Spleen (tissue), 11 donors: ENCODE data around the gene SFTPA2. TPM values are rescaled to one million over a fixed set of nuclear protein-coding genes. Genes with fewer than 3 reads are reported as not detected.
"Not testable (repeated sequence)": the region's sequence is repeated elsewhere in the genome, so short reads cannot be mapped to it uniquely, and the experiment has no call there.

Experiments used
- DNase-seq: peaks from one replicate; pipeline ENCODE4 v3.0.0-alpha.2; 2020
- H3K27ac ChIP-seq, 8 donors: fragments of 200-600 bp; sonication (generic) in 7 of 8; 1 replicate in 4 of 8; 2 replicates in 4 of 8; pipeline versions ENCODE4 v1.5.0 to v1.8.0; 2016 to 2021; ENCODE audit warnings: inconsistent platforms in 4 of 8, mild to moderate bottlenecking in 4 of 8, moderate library complexity in 1 of 8
- H3K27me3 ChIP-seq, 7 donors: fragments of 200-600 bp; sonication (generic) in 6 of 7; replicated peaks in 1 of 7; 1 replicate in 4 of 7; 2 replicates in 3 of 7; pipeline versions ENCODE4 v1.5.0 to v1.8.0; 2016 to 2021; ENCODE audit warnings: inconsistent platforms in 3 of 7, mild to moderate bottlenecking in 1 of 7
- H3K36me3 ChIP-seq, 6 donors: fragments of 200-600 bp; sonication (generic) in 5 of 6; 1 replicate in 4 of 6; 2 replicates in 2 of 6; pipeline versions ENCODE4 v1.5.0 to v1.8.0; 2016 to 2021; ENCODE audit warnings: inconsistent platforms in 2 of 6
- H3K4me1 ChIP-seq, 6 donors: fragments of 200-600 bp; sonication (generic) in 5 of 6; 1 replicate in 3 of 6; 2 replicates in 3 of 6; pipeline versions ENCODE4 v1.5.0 to v1.8.0; 2016 to 2021; ENCODE audit warnings: inconsistent platforms in 3 of 6
- H3K4me3 ChIP-seq, 8 donors: fragments of 200-600 bp; sonication (generic) in 7 of 8; 1 replicate in 4 of 8; 2 replicates in 4 of 8; pipeline versions ENCODE4 v1.5.0 to v1.8.0; 2016 to 2021; ENCODE audit warnings: inconsistent platforms in 4 of 8, mild to moderate bottlenecking in 4 of 8, moderate library complexity in 2 of 8
- H3K9me3 ChIP-seq, 8 donors: fragments of 200-600 bp; sonication (generic) in 7 of 8; 1 replicate in 4 of 8; 2 replicates in 4 of 8; pipeline versions ENCODE4 v1.5.0 to v1.8.0; 2016 to 2021; ENCODE audit warnings: inconsistent platforms in 4 of 8
- POLR2A ChIP-seq, 3 donors: fragments of 450-650 bp; IDR thresholded peaks; one replicate each; pipeline ENCODE4 v1.5.1; 2017; ENCODE audit warnings: antibody characterized with exemption in 3 of 3, mild to moderate bottlenecking in 1 of 3
- POLR2AphosphoS5 ChIP-seq, 3 donors: sonication (generic); formaldehyde crosslinking; IDR thresholded peaks; one replicate each; pipeline ENCODE4 v1.5.1; 2017; ENCODE audit warnings: antibody characterized with exemption in 3 of 3
- WGBS, 5 donors: extraction: QIAGEN DNeasy Blood & Tissue Kit in 3 of 5; methylation state at CpG; one replicate each; pipeline versions ENCODE4 v1.1.5 to v1.1.7; 2013 to 2018; 5-methylcytosine and 5-hydroxymethylcytosine counted together
- intact Hi-C: fragments of 100-400 bp; cut with DNase I; formaldehyde crosslinking; loops from one replicate; pipeline ENCODE4 v1.15.0; 2023; ENCODE audit warnings: low total_unique reads
- polyA plus RNA-seq, 3 donors: library from polyadenylated mRNA; stranded (reverse); fragments of 200-250 nt; gene quantifications; one replicate each; pipeline ENCODE4 v1.2.1, GENCODE V29; 2013
- total RNA-seq, 7 donors: library from RNA; depleted of rRNA in 3 of 7; stranded (reverse); fragments of >200 nt in 3 of 7; fragmentation: NEBNext Ultra II Directional in 4 of 7; extraction: Animal tissue kit (Norgen Biotek cat#: 25700) in 4 of 7; gene quantifications; one replicate each; pipeline versions ENCODE4 v1.1.0 to v1.2.1, GENCODE V29; 2016 to 2021
- TF ChIP-seq, protein P1 (sequence below), 11 experiments: fragments of 200-600 bp in 7 of 11; fragments of 450-650 bp in 4 of 11; sonication (generic) in 4 of 11; IDR thresholded peaks in 8 of 11; conservative IDR thresholded peaks in 3 of 11; 1 replicate in 7 of 11; 2 replicates in 4 of 11; pipeline versions ENCODE4 v1.4.0 to v1.8.0; 2016 to 2021; ENCODE audit warnings: antibody characterized with exemption in 11 of 11, inconsistent platforms in 4 of 11, mild to moderate bottlenecking in 1 of 11
- donor health status: healthy with polysubstance abuse.
- donor health status: DM: no; HTN: no; CAD: no; lungs with moderate emphysema.
- donor health status: DM: no; HTN: no; CAD: no.
- donor health status: Bipolar disorder and iron deficiency.
- donor health status: healthy.
- donor health status: DM: no; HTN: no; CAD: no.
- donor health status: DM: yes; HTN: yes; CAD: no.

SFTPA2 gene
- total and polyA plus RNA-seq, 10 donors: 0.39 to 5.7 (median 0.99) TPM; not detected in 5

DNA sequence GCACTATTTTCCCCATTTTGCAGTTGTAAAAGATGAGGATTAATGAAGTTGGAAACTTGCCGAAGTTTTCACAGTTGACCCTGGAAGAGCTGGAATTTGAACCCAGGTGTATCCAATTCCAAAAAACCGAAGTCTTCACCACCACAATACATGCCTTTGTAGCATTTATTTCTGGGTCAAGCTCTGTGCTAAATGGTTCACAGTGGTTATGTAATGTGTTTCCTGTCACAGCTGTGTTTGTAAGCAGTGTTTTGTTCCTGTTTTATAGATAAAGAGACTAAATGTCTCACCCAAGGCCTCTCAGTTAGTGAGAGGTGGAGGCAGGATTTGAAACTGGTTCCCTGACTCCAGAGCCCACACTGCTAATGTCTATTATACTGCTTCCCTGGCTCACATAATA, 17.6 kb downstream of the SFTPA2 start:
- H3K4me3 ChIP-seq: no peak overlapping the region
- DNase-seq: no peak
- WGBS, 5 donors: 25 to 37% (median 29%) methylated on average over 2 of the region's 2 CpGs
- H3K27ac ChIP-seq: no peak overlapping the region
- H3K27me3 ChIP-seq: no peaks in the 10 kb centered on the region
- no peaks in the 10 kb centered on the region for H3K9me3 ChIP-seq
- H3K36me3 ChIP-seq: no peaks in the 10 kb centered on the region
- peaks cover 0 to 12% (median 0%) of the 10 kb centered on the region in 6 donors for H3K4me1 ChIP-seq
- intact Hi-C loops: no loop called here
- TF ChIP-seq, protein P1, sequence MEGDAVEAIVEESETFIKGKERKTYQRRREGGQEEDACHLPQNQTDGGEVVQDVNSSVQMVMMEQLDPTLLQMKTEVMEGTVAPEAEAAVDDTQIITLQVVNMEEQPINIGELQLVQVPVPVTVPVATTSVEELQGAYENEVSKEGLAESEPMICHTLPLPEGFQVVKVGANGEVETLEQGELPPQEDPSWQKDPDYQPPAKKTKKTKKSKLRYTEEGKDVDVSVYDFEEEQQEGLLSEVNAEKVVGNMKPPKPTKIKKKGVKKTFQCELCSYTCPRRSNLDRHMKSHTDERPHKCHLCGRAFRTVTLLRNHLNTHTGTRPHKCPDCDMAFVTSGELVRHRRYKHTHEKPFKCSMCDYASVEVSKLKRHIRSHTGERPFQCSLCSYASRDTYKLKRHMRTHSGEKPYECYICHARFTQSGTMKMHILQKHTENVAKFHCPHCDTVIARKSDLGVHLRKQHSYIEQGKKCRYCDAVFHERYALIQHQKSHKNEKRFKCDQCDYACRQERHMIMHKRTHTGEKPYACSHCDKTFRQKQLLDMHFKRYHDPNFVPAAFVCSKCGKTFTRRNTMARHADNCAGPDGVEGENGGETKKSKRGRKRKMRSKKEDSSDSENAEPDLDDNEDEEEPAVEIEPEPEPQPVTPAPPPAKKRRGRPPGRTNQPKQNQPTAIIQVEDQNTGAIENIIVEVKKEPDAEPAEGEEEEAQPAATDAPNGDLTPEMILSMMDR (IDR thresholded peaks at IDR 0.05 in 8 of 11, conservative IDR thresholded peaks at IDR 0.05 in 3 of 11): no peak
- TF ChIP-seq POLR2A (IDR thresholded peaks at IDR 0.05) (no peak), POLR2AphosphoS5 (IDR thresholded peaks at IDR 0.05) (no peak)

DNA sequence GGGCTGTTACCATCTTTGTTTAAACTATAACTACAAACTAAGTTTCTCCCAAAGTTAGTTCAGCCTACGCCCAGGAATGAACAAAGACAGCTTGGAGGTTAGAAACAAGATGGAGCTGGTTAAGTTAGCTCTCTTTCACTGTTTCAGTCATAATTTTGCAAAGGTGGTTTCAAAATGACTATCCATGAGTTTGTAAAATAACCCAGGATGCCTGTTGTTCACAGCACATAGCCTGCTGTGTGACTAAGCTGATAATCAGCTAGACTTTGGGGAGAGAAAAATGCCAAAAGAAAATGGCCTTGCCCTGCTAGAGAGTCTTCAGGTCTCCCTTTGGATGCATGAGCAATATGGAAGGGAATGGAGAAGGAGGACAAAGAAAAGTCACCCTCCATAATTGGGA, 19.3 kb downstream of the SFTPA2 start:
- H3K36me3 ChIP-seq, H3K4me3 ChIP-seq, H3K27ac ChIP-seq, intact Hi-C loops, DNase-seq, H3K27me3 ChIP-seq, H3K9me3 ChIP-seq: not testable (repeated sequence)
- peaks cover 0 to 12% (median 0%) of the 10 kb centered on the region in 6 donors for H3K4me1 ChIP-seq
- WGBS, 5 donors: 63 to 82% (median 71%) methylated on average over 1 of the region's 1 CpG

DNA sequence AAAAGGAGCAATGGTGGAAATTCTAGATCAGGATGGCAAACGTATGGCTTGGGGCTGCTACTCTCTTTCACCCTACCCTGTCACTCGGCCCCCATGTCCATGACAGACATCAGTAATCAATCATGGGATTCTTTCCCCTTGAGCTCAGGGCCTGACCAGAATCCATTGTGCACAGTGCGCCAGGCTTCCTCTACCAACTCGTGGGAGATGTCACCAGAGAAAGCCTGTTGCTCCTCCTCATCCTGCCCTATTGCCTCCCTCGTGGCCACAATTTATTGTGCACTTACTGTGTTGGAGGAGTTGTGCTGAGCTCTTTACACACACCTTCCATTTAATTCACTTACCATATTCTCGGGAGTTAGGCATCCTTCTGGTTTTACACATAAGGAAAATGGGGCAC, 21.9 kb downstream of the SFTPA2 start:
- WGBS, 5 donors: 71 to 83% (median 74%) methylated on average over 6 of the region's 6 CpGs
- H3K36me3 ChIP-seq, H3K27ac ChIP-seq, DNase-seq, intact Hi-C loops, H3K27me3 ChIP-seq, H3K9me3 ChIP-seq, H3K4me3 ChIP-seq: not testable (repeated sequence)
- H3K4me1 ChIP-seq: peaks cover 0 to 12% (median 0%) of the 10 kb centered on the region in 6 donors

DNA sequence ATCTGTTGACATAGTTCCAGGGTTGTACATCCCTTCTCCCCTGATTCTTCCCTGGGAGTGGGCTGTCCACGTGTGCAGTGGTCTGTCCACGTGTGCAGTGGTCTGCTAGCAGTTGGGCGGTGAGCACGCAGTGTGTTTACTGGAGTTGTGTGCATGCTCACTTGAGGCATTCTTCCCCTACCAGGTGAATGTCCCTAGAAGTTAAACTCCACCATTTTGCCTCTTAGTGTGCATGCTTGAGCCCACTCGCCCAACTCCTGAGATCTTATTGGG, 26.4 kb downstream of the SFTPA2 start:
- intact Hi-C loops, H3K27ac ChIP-seq: not testable (repeated sequence)

DNA sequence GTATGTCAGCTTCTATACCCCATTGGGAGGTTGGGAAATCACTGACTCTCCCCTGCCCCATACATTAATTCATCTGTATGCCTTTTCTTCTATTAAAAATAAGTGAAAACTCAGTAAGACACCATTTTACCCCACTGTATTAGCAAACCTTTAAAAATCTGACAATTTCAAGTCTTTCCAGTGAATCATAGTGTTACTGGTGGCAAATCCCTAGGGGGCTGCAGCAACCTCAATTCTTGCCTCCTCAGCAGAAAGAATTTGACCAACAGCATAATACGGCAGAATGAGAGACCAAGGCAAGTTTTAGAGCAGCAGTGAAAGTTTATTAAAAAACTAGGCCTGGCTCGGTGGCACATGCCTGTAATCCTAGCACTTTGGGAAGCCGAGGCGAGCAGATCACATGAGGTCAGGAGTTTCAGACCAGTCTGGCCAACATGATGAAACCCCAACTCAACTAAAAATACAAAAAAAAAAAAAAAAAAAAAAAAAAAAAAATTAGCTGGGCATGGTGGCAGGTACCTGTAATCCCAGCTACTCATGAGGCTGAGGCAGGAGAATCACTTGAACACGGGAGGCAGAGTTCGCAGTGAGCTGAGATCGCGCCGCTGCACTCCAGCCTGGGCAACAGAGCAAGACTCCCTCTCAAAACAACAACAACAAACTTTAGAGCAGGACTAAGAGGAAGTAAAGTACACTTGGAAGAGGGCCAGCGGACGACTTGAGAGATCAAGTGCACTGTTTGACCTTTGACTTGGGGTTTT, 26.9 kb downstream of the SFTPA2 start:
- H3K4me1 ChIP-seq, H3K4me3 ChIP-seq, DNase-seq, H3K9me3 ChIP-seq, intact Hi-C loops, H3K36me3 ChIP-seq, H3K27ac ChIP-seq, H3K27me3 ChIP-seq: not testable (repeated sequence)
- WGBS, 5 donors: 78 to 81% (median 81%) methylated on average over 9 to 11 of the region's 11 CpGs

More for the DNA sequence above, 26.4 kb downstream of the SFTPA2 start:
- H3K4me1 ChIP-seq, H3K4me3 ChIP-seq, H3K9me3 ChIP-seq, DNase-seq, H3K36me3 ChIP-seq, H3K27me3 ChIP-seq: not testable (repeated sequence)
- WGBS, 5 donors: 82 to 100% (median 92%) methylated on average over 1 of the region's 5 CpGs; no CpG with 5 or more reads in 2 of the 5 donors

DNA sequence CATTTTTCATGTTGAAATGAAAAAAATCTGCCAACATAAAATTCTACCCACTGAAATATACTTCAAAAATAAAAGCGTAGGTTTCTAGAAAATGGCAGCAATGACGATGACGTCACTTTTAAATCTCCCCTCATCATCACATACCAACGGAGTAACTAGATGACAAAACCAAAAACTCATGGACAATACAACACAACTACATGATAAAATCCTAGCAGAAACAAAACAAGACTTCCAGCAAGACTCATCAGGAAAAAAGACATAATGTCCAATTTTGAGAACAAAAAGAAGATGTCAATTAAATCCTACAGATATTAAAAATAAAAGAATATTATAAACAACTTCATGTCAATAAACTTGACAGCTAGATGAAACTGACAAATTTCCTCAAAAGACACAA, 31.9 kb downstream of the SFTPA2 start:
- H3K4me1 ChIP-seq, H3K27ac ChIP-seq, intact Hi-C loops, H3K27me3 ChIP-seq, H3K4me3 ChIP-seq, H3K9me3 ChIP-seq, DNase-seq, H3K36me3 ChIP-seq: not testable (repeated sequence)
- 88 to 96% (median 90%) methylated on average over 1 to 4 of the region's 4 CpGs for WGBS, 5 donors

DNA sequence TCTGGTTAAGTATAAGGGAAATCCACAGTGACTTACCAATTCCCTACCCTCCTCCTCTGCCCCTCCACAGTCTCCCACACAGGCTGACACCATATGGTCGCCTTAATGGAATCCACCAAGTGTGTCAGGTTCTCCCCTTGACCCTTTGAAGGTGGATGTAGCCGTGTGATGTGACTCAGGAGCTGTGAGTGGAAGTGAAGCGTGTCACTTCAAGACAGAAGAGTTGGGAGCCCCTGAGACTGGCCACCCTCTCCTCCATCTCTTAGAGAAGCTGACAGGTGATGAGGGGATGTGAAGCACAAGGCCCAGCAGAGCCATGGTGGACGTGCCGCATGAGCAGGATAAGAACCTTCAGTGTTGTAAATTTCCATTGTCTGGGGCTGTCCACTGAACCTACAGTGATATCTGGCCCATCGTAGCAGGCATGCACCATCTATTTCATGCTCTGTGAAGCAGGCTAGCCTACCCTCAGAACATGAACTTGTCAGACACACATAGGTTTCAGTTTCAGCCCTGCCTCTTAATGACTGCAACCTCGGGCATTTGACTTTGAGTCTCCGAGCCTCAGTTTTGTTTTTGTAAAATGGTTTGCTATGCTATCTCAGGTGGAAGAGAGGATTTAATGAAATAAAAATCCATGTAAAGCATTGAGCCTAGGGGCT, 35.0 kb downstream of the SFTPA2 start:
- H3K27ac ChIP-seq, H3K9me3 ChIP-seq, H3K36me3 ChIP-seq, DNase-seq, H3K4me3 ChIP-seq, intact Hi-C loops, H3K4me1 ChIP-seq, H3K27me3 ChIP-seq: not testable (repeated sequence)
- WGBS, 5 donors: 68 to 81% (median 74%) methylated on average over 5 to 7 of the region's 8 CpGs; no CpG with 5 or more reads in 1 of the 5 donors

DNA sequence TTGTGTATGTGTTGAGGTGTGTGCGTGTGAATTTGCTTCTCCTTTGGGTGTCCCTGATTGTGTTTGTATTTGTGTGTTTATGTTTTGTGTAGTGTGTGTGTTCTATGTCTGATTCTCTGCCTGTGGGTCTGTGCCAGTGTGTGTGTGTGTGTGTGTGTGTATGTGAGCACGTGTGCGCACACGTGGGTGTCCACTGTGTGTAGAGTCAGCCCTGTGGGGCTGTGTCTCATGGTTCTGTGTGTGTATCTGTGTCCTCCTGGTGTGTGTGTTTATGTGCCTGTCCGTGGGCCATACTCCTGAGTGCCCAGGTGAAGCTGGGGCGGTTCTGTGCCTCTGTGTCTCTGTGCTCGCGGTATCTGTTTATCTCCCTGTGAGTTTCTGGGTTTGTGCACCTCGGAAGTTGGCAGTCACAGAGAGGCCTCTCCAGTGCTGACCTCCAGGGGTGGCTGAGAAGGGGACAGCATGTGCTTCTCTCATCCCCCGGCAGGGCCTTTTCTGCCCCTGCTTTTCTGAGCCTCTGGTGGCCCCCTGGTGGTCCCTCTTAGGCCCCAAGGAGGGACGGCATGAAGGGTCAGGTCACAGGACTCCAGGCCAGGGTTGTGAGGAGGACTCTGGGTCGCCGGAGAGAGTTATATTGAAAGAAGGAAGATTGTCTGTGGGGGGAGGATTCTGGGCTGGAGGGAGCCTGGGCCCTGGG, 36.9 kb downstream of the SFTPA2 start:
- H3K27me3 ChIP-seq, DNase-seq, H3K4me3 ChIP-seq, H3K9me3 ChIP-seq, H3K4me1 ChIP-seq, H3K36me3 ChIP-seq, intact Hi-C loops, H3K27ac ChIP-seq: not testable (repeated sequence)
- WGBS, 5 donors: 76 to 96% (median 89%) methylated on average over 4 to 10 of the region's 13 CpGs

DNA sequence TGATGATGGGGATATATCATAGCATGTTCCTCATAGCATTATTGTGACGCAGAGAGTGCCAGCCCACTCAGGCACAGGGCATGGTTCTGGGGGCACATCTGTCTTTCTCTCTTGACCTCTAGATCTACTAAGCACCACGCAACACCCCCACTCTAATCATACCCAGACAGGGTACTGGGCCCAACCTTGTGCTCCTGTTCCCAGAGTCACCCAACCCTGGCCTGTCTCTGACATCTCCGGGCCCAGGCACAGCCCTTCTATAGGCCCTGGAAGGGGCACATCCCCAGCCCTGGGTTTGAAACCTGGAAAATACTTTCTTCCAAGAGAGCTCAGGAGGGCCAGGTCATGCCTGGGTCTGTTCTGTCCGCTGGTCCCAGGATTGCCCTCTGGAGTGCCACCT, 37.7 kb downstream of the SFTPA2 start:
- intact Hi-C loops, H3K27me3 ChIP-seq, DNase-seq, H3K4me3 ChIP-seq, H3K27ac ChIP-seq, H3K9me3 ChIP-seq, H3K4me1 ChIP-seq, H3K36me3 ChIP-seq: not testable (repeated sequence)
- WGBS, 5 donors: 72 to 98% (median 93%) methylated on average over 2 to 3 of the region's 4 CpGs

DNA sequence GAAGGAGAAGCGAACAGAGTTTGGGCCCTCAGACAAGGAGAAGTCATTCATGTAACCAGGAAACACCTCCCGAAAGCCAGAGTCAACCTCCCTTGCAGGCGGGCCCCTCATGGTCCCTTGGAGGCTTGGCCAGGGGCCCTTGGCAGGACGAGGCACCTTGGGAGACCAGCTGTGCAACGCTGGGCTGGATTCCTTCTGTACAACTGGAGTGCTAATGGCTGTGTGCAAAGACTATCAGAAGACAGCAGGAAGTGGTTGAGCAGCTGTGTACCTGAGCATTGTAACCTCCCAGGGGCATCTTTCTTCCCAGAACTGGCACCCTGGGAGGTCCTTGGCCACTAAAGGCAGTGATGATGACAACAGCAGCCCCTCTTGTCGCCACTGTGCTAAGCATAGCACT, 38.5 kb downstream of the SFTPA2 start:
- 71 to 77% (median 75%) methylated on average over 5 to 6 of the region's 6 CpGs for WGBS, 5 donors
- DNase-seq, intact Hi-C loops, H3K4me3 ChIP-seq, H3K4me1 ChIP-seq, H3K27ac ChIP-seq, H3K9me3 ChIP-seq, H3K36me3 ChIP-seq, H3K27me3 ChIP-seq: not testable (repeated sequence)
